Measurements from ENCODE around the gene SURF4. TPM values are rescaled to one million over a fixed set of nuclear protein-coding genes. Genes with fewer than 3 reads are reported as not detected.
A peak's percentile ranks its signal among the peaks of the same experiment; 100 is the strongest.

The SURF4 gene
- total RNA-seq, 1 donor from 2014 or later = 57.0 TPM

DNA sequence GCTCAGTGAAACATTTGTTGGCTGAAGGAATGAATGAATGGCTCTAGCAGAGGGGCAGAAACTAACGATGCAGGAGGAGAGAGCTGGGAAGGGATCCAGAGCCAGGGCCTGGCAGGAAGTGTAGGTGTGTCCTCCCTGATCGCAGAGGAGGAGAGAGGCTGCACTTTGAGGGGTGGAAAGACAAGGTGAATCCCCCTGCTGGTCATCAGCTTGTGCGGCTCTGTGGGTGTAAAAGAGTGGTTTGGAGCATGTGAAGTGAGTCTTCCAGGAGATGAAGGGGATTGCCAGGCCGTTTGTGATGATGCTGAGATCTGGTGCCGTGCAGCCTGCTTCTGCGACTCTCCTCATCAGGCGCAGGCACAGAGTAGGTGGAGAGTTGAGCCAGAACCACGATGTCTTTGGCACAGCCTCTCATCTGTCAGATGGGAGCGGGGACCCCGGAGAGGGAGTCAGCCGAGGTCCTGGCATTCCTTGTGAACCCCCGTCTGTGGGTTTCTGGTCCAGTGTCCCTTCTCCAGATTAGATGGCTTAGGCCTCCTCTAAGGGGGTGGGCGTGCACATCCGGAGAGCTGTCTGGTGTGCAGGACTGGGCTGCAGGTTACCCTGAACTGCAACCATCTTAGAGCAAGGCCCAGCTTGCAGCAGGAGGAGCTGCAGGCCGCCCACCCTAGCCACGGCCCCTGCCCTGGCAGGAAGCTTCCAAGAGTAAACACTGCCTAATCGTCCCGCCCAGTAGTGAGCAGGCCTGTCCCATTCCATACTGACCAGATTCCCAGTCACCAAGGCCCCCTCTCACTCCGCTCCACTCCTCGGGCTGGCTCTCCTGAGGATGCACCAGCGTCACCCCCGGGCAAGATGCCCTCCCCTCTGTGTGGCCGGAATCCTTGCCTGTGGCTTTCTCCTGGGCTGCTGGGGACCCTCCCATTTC is 46.0 kb upstream of the SURF4 start, which contains the start of gene ADAMTS13:
Gene ADAMTS13, plus strand, starts transcription at position 753 of the 928 bp plus-strand sequence. Its CDS starts 77 bp downstream, at position 830.
- ATAC-seq (ENCODE audit: low read depth) (no peak), DNase-seq (no peak)
- peaks cover 6% of the 10 kb centered on the region for H3K27me3 Mint-ChIP-seq
- intact Hi-C loops (cut with micrococcal nuclease) = loop anchor here (1.0 to 2.0 kb wide), 2 partner anchors 7 to 19 kb away; no protein-coding TSS in a partner anchor
- peaks cover 44% of the 10 kb centered on the region for H3K4me1 Mint-ChIP-seq
- TF ChIP-seq, protein P1, sequence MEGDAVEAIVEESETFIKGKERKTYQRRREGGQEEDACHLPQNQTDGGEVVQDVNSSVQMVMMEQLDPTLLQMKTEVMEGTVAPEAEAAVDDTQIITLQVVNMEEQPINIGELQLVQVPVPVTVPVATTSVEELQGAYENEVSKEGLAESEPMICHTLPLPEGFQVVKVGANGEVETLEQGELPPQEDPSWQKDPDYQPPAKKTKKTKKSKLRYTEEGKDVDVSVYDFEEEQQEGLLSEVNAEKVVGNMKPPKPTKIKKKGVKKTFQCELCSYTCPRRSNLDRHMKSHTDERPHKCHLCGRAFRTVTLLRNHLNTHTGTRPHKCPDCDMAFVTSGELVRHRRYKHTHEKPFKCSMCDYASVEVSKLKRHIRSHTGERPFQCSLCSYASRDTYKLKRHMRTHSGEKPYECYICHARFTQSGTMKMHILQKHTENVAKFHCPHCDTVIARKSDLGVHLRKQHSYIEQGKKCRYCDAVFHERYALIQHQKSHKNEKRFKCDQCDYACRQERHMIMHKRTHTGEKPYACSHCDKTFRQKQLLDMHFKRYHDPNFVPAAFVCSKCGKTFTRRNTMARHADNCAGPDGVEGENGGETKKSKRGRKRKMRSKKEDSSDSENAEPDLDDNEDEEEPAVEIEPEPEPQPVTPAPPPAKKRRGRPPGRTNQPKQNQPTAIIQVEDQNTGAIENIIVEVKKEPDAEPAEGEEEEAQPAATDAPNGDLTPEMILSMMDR (IDR thresholded peaks at IDR 0.05) = no peak
- POLR2A ChIA-PET = interaction anchor here (0.7 to 1.4 kb wide), 3 partner anchors 38 to 58 kb away, joined by 3 to 6 read pairs (median 3); partner anchors contain the start of gene CACFD1
- peaks cover 1% of the 10 kb centered on the region for H3K36me3 Mint-ChIP-seq (ENCODE audit: low read depth)
- CTCF ChIA-PET = no interaction called here
- peak within 1 kb of the TSS; percentile 57 for H3K27ac Mint-ChIP-seq
- H3K9me3 Mint-ChIP-seq = peaks cover 3% of the 10 kb centered on the region
- no peak within 1 kb of the TSS for H3K4me3 Mint-ChIP-seq

DNA sequence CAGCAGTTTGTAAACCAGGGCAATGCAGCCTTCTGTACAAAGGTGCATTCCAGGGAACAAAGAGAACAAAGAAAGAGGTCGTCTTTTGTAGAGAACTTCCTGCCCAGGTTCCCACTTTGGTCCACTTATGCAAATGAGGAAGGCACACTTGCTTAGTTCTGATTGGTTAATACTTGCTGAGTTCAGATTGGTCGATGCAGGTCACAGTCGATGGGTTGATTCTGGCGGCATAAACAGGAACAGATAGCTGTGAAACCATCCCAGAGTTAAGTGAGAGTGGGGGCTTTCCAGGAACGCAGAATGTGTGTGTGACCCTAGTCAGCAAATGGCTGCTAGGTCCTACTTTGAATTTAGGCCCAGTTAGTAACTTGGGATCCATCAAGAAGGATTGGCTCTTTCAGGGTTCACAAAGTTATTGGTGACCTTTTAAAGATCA is 44.5 kb upstream of the SURF4 start:
- TF ChIP-seq, protein P1 (IDR thresholded peaks at IDR 0.05) = no peak
- CTCF ChIA-PET = interaction anchor here (0.9 kb wide), 1 partner anchor 8 kb away, joined by 3 read pairs; no protein-coding TSS in a partner anchor
- peaks cover 3% of the 10 kb centered on the region for H3K9me3 Mint-ChIP-seq
- peaks cover 7% of the 10 kb centered on the region for H3K36me3 Mint-ChIP-seq (ENCODE audit: low read depth)
- intact Hi-C loops (cut with micrococcal nuclease) = loop anchor here (2.0 kb wide), 1 partner anchor 20 kb away; no protein-coding TSS in a partner anchor
- DNase-seq = no peak
- peaks cover 2% of the 10 kb centered on the region for H3K27me3 Mint-ChIP-seq
- peak overlapping the region; percentile 45 for H3K4me3 Mint-ChIP-seq
- H3K4me1 Mint-ChIP-seq = peaks cover 58% of the 10 kb centered on the region
- POLR2A ChIA-PET = interaction anchor here (0.7 to 1.3 kb wide), 4 partner anchors 40 to 349 kb away, joined by 3 to 10 read pairs (median 4); partner anchors contain the start of genes CACFD1, MED22 and RPL7A
- ATAC-seq (ENCODE audit: low read depth) = peak; percentile 56
- peak overlapping the region; percentile 84 for H3K27ac Mint-ChIP-seq

DNA sequence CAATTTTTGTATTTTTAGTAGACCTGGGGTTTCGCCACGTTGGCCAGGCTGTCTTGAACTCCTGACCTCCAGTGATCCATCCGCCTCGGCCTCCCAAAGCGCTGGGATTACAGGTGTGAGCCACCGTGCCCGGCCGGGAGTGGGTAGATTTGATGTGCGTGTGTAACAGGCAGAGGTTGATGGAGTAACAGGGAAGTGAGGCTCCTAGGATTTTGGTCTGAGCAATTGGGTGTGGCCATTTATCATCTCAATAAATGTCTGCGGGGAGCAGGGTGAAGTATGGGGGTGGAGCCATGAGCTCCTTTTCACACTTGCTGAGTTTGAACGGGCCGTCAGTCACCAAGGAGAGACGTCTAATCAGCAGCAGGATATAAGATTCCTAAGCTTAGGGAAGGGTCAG is 43.1 kb upstream of the SURF4 start:
- ATAC-seq (ENCODE audit: low read depth) = no peak
- Mint-ChIP-seq H3K27me3 (no peaks in the 10 kb centered on the region), H3K27ac (peak overlapping the region; percentile 91), H3K4me1 (peaks cover 70% of the 10 kb centered on the region), H3K4me3 (peak overlapping the region; percentile 90), H3K9me3 (peaks cover 3% of the 10 kb centered on the region), H3K36me3 (ENCODE audit: low read depth) (peaks cover 19% of the 10 kb centered on the region)
- TF ChIP-seq, protein P1 (IDR thresholded peaks at IDR 0.05) = no peak
- CTCF ChIA-PET = no interaction called here
- POLR2A ChIA-PET = interaction anchor here (0.6 to 2.1 kb wide), 7 partner anchors 22 to 71 kb away, joined by 3 to 12 read pairs (median 4); partner anchors contain the start of genes CACFD1, MED22, RPL7A and SLC2A6
- intact Hi-C loops (cut with micrococcal nuclease) = no loop called here
- no peak for DNase-seq

DNA sequence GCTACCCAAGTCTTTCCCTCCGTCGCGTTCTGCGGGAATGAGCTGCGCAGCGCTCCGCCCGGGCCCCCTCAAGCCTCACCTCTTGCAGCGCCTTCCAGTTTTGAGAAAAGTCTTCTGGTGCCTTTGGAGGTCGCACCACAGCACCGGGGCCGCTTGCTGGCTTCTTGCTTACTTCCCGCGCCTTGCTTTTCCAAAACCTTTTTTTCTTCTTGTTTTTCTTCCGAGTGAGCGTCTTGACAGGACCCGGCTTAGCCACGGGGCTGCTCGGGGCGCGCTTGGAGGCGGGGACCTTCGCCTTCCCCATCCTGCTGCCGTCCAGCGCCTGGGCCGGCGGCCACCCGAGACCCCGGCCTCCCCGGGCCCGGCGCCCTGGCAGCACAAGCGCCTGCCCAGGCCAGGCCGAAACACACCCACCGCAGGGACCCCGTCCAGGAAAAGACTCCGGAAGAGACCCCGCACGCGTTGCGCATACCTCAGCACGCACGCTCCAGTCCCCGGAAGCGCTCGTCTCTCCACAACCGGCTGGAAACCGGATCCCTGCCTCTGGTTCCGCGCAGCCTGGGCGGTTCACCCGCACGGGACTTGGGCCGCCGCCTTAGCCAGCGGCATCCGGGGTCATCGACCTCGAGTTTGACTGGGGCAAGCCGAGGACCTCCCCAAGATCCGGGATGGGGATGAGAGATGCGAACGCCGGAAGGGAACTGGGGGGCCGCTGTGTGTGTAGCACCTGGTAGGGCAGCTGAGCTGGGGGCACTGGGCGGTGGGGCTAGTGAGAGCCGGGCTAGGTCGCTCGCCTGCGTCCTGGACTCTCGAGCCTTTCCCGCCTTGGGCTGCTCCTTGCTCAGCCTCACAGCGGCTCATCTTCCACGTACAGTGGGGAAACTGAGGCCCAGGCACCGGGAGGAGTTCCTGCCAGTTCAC is 41.9 kb upstream of the SURF4 start, which contains the start of gene REXO4:
Gene REXO4, minus strand, starts transcription at position 470 of the 921 bp plus-strand sequence. Its CDS starts 166 bp downstream, at position 304.
- H3K4me3 Mint-ChIP-seq = peak within 1 kb of the TSS; percentile 90
- peak; percentile 84 for ATAC-seq (ENCODE audit: low read depth)
- DNase-seq = peak; percentile 86
- no peaks in the 10 kb centered on the region for H3K27me3 Mint-ChIP-seq
- TF ChIP-seq, protein P1 (IDR thresholded peaks at IDR 0.05) = no peak
- H3K4me1 Mint-ChIP-seq = peaks cover 71% of the 10 kb centered on the region
- ChIA-PET POLR2A (interaction anchor here (0.6 to 2.1 kb wide), 8 partner anchors 15 to 70 kb away, joined by 3 to 12 read pairs (median 4); partner anchors contain the start of genes CACFD1, MED22, RPL7A and STKLD1), CTCF (interaction anchor here (1.2 to 2.0 kb wide), 2 partner anchors 13 to 325 kb away, joined by 3 to 4 read pairs; no protein-coding TSS in a partner anchor)
- intact Hi-C loops (cut with micrococcal nuclease) = loop anchor here (1.0 kb wide), 5 partner anchors 42 to 388 kb away; partner anchors contain the start of genes GTF3C5, SLC2A6, STKLD1 and SURF4
- H3K27ac Mint-ChIP-seq = peak within 1 kb of the TSS; percentile 91
- peaks cover 31% of the 10 kb centered on the region for H3K36me3 Mint-ChIP-seq (ENCODE audit: low read depth)
- peaks cover 3% of the 10 kb centered on the region for H3K9me3 Mint-ChIP-seq

All from activated B cell treated with CpG ODN at 0.5 μM for 24 hours (primary cell).